Small intestine (tissue), 7 donors: Measurements from ENCODE around the gene ZNF550. TPM values are rescaled to one million over a fixed set of nuclear protein-coding genes. Genes with fewer than 3 reads are reported as not detected.
"Not testable (repeated sequence)": the region's sequence is repeated elsewhere in the genome, so short reads cannot be mapped to it uniquely, and the experiment has no call there.

Source experiments
- DNase-seq, 2 donors: peaks; one replicate each; pipeline versions ENCODE4 v3.0.0 to v3.0.0-alpha.2; 2013
- FAIRE-seq: peaks from 2 replicates; lab custom pipeline; 2012; peaks lifted over from hg19 to GRCh38; lab: Jason Lieb, UNC
- H3K27ac ChIP-seq, 3 donors: one replicate each; pipeline ENCODE4 v1.5.1; 2013; ENCODE audit warnings: low read length in 2 of 3, mild to moderate bottlenecking in 2 of 3, control low read depth in 1 of 3, inconsistent platforms in 1 of 3, low read depth in 1 of 3, moderate library complexity in 1 of 3
- H3K27me3 ChIP-seq, 3 donors: one replicate each; pipeline ENCODE4 v1.6.1; 2013; ENCODE audit warnings: low read length in 3 of 3, inconsistent platforms in 1 of 3; ENCODE audit not compliant: control insufficient read depth in 3 of 3, insufficient read depth in 3 of 3
- H3K36me3 ChIP-seq, 3 donors: one replicate each; pipeline ENCODE4 v1.6.1; 2013; ENCODE audit warnings: low read length in 3 of 3, inconsistent platforms in 1 of 3, low read depth in 1 of 3, mild to moderate bottlenecking in 1 of 3, moderate library complexity in 1 of 3; ENCODE audit not compliant: control insufficient read depth in 3 of 3, insufficient read depth in 2 of 3
- H3K4me1 ChIP-seq, 3 donors: one replicate each; pipeline ENCODE4 v1.6.1; 2013; ENCODE audit warnings: low read length in 2 of 3, inconsistent platforms in 1 of 3, low read depth in 1 of 3, mild to moderate bottlenecking in 1 of 3, moderate library complexity in 1 of 3; ENCODE audit not compliant: control insufficient read depth in 3 of 3, insufficient read depth in 2 of 3
- H3K4me3 ChIP-seq, 3 donors: one replicate each; pipeline ENCODE4 v1.5.1; 2013; ENCODE audit warnings: low read length in 3 of 3, control low read depth in 1 of 3, inconsistent platforms in 1 of 3, low read depth in 1 of 3, mild to moderate bottlenecking in 1 of 3, moderate library complexity in 1 of 3
- H3K9me3 ChIP-seq, 2 donors: one replicate each; pipeline ENCODE4 v1.6.1; 2013; ENCODE audit warnings: low read depth in 1 of 2, low read length in 1 of 2; ENCODE audit not compliant: control insufficient read depth in 2 of 2, insufficient read depth in 1 of 2
- WGBS, 3 donors: extraction: QIAGEN DNeasy Blood & Tissue Kit; methylation state at CpG; one replicate each; pipeline ENCODE4 v1.1.7; 2013; 5-methylcytosine and 5-hydroxymethylcytosine counted together
- polyA plus RNA-seq, 4 donors: library from polyadenylated mRNA; stranded (reverse) in 3 of 4; unstranded in 1 of 4; fragments of 200-250 nt in 3 of 4; fragments of 120-200 nt in 1 of 4; gene quantifications; one replicate each; pipeline versions ENCODE4 v1.2.1 to v1.2.3, GENCODE V29; 2013
- donor health status: healthy with polysubstance abuse.
- donor health status: control.
- donor health status: control.
- donor health status: Bipolar disorder and iron deficiency.
- donor health status: healthy.

The ZNF550 gene
- polyA plus RNA-seq, 4 donors: 1.1 to 17.1 (median 1.8) TPM

GRCh38 chr19:57558525-57558924, 1.1 kb downstream of the ZNF550 start:
- Histone ChIP-seq H3K4me1 (peaks cover 4 to 13% (median 7%) of the 10 kb centered on the region in 3 donors), H3K36me3 (peaks cover 6 to 25% (median 14%) of the 10 kb centered on the region in 3 donors), H3K9me3 (peaks cover 0 to 40% of the 10 kb centered on the region in 2 donors), H3K27me3 (no peaks in the 10 kb centered on the region), H3K4me3 (peak overlapping the region in 2 of 3 donors; percentile 89 to 96), H3K27ac (peak overlapping the region in 1 of 3 donors; percentile 79)
- DNase-seq: no peak
- WGBS, 3 donors: 32 to 55% (median 46%) methylated on average over 6 of the region's 6 CpGs
- no peak for FAIRE-seq

- H3K27ac ChIP-seq: no peak overlapping the region
- 88 to 95% (median 89%) methylated on average over 5 of the region's 5 CpGs for WGBS, 3 donors
- H3K36me3 ChIP-seq: peaks cover 11 to 34% (median 18%) of the 10 kb centered on the region in 3 donors
- H3K4me1 ChIP-seq: peaks cover 4 to 13% (median 7%) of the 10 kb centered on the region in 3 donors
- DNase-seq (no peak), FAIRE-seq (no peak)
- no peaks in the 10 kb centered on the region for H3K27me3 ChIP-seq
- H3K9me3 ChIP-seq: peaks cover 0 to 43% of the 10 kb centered on the region in 2 donors
- no peak overlapping the region for H3K4me3 ChIP-seq
Measured at GRCh38 chr19:57557659-57558058, 2.0 kb downstream of the ZNF550 start.

DNA sequence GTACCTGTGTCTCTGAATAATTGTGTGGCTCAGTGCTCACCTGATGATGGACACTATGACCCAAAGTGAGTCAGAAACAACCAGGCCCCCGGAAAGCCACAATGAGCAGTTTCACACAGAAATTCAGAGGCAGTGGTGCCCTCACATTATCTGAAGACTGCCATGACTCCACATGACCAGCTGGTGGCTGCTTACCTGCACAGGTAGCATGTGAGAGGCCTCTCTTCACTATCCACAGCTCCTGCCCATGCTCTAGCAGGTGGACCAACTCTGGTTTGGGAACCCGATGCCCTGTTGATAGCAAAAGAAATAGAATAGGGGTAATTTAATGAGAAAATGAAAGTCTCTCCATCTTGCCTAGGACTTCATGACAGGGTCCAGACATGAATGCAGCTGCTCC, 7.2 kb downstream of the ZNF550 start:
- Histone ChIP-seq H3K27me3 (no peaks in the 10 kb centered on the region), H3K27ac (no peak overlapping the region), H3K9me3 (peaks cover 6 to 72% of the 10 kb centered on the region in 2 donors), H3K4me3 (no peak overlapping the region), H3K4me1 (no peaks in the 10 kb centered on the region), H3K36me3 (peaks cover 38 to 57% (median 49%) of the 10 kb centered on the region in 3 donors)
- no peak for DNase-seq
- no peak for FAIRE-seq
- WGBS, 3 donors: 90 to 98% (median 97%) methylated on average over 2 of the region's 2 CpGs

DNA sequence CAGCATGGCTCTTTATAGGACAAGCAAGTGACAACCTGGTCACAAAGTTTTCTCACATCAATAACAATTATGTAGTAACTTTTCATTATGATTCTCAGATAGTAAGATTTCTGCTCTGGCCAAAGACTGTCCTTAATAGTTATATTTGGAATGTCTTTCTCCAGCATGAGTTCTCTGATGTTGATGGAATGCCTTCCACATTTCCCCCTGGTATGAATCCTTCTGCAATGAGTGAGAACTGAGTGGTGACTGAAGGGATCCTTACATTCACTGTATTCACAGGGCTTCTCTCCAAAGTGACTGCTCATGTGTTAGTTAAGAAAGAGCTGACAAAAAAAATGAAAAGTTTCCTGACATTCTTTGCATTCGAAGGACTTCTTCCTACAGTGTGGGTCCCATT, 13.2 kb downstream of the ZNF550 start:
- no peak overlapping the region for H3K27ac ChIP-seq
- H3K36me3 ChIP-seq: peaks cover 35 to 40% (median 39%) of the 10 kb centered on the region in 3 donors
- FAIRE-seq (no peak), DNase-seq (no peak)
- WGBS, 3 donors: 94 to 100% (median 100%) methylated on average over 1 of the region's 1 CpG
- peaks cover 0 to 3% (median 0%) of the 10 kb centered on the region in 3 donors for H3K27me3 ChIP-seq
- peaks cover 6 to 71% of the 10 kb centered on the region in 2 donors for H3K9me3 ChIP-seq
- H3K4me3 ChIP-seq: no peak overlapping the region
- no peaks in the 10 kb centered on the region for H3K4me1 ChIP-seq

- no peak for DNase-seq
- H3K36me3 ChIP-seq: peaks cover 32 to 38% (median 34%) of the 10 kb centered on the region in 3 donors
- no peaks in the 10 kb centered on the region for H3K27me3 ChIP-seq
- H3K9me3 ChIP-seq: peaks cover 11 to 82% of the 10 kb centered on the region in 2 donors
- no peak overlapping the region for H3K27ac ChIP-seq
- no peaks in the 10 kb centered on the region for H3K4me1 ChIP-seq
- FAIRE-seq: no peak
- H3K4me3 ChIP-seq: no peak overlapping the region
- WGBS, 3 donors: 98 to 99% (median 98%) methylated on average over 7 of the region's 7 CpGs
Measured at GRCh38 chr19:57537953-57538547, 21.6 kb downstream of the ZNF550 start.

- no peak for FAIRE-seq
- peak; percentile 90 to 95 for DNase-seq
- Histone ChIP-seq H3K27me3 (no peaks in the 10 kb centered on the region), H3K27ac (peak within 1 kb of the TSS; percentile 69 to 81 (median 78)), H3K9me3 (peaks cover 0 to 22% of the 10 kb centered on the region in 2 donors), H3K4me3 (peak within 1 kb of the TSS; percentile 67 to 99 (median 79)), H3K36me3 (peaks cover 5 to 8% (median 7%) of the 10 kb centered on the region in 3 donors), H3K4me1 (peaks cover 0 to 3% (median 0%) of the 10 kb centered on the region in 3 donors)
- WGBS, 3 donors: 1 to 4% (median 3%) methylated on average over 64 of the region's 64 CpGs
Measured at GRCh38 chr19:57527136-57527881, 32.4 kb downstream of the ZNF550 start, which contains the start of gene ZNF549. TSS of gene ZNF549 (plus strand) at chr19:57527356. CDS start at chr19:57527574, 218 bp downstream.

DNA sequence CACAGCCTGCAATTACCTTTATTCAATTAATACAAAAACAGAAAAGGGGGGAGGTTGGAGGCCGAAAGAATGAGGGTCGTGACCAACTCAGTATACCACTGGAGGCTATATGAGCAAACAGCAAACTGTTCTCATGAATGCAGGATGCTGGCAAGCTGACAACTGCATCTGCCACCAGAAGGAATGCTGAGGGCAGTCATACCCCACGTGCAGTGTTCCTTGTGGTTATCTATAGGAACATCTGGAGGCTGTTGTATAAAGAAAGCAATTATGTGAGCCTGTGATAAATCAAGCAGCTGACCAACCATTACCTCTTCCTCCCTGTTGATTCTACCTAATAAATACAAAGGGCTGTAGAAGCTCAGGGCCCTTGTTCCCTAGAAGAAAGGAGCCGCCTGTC, 41.6 kb downstream of the ZNF550 start:
- H3K4me3 ChIP-seq, FAIRE-seq, H3K36me3 ChIP-seq, H3K27me3 ChIP-seq, H3K27ac ChIP-seq, DNase-seq, H3K4me1 ChIP-seq: not testable (repeated sequence)
- H3K9me3 ChIP-seq: peaks cover 1 to 29% of the 10 kb centered on the region in 2 donors
- WGBS, 3 donors: 87 to 92% (median 87%) methylated on average over 4 of the region's 4 CpGs

DNA sequence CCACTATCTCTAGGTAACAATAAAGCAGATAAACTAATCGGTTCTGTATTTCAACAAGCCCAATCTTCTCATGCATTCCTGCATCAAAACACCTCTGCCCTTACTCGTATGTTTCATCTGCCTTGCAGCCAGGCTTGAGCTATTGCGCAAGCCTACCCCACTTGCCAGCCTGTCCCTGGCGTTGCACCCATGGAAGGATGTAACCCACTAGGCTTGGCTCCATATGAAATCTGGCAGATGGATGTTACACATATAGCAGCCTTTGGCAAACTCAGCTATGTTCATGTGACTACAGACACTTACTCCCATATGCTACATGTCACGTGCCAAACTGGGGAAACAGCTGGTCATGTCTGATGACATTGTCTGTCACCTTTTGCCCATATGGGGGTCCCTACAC, 44.4 kb downstream of the ZNF550 start:
- H3K4me3 ChIP-seq: no peak overlapping the region
- 88 to 94% (median 91%) methylated on average over 5 of the region's 5 CpGs for WGBS, 3 donors
- no peaks in the 10 kb centered on the region for H3K27me3 ChIP-seq
- FAIRE-seq (no peak), DNase-seq (no peak)
- H3K4me1 ChIP-seq: no peaks in the 10 kb centered on the region
- H3K9me3 ChIP-seq: peaks cover 3 to 34% of the 10 kb centered on the region in 2 donors
- H3K27ac ChIP-seq: no peak overlapping the region
- H3K36me3 ChIP-seq: peaks cover 2 to 5% (median 3%) of the 10 kb centered on the region in 3 donors
